ENCODE measurements around the gene KHNYN. TPM values are rescaled to one million over a fixed set of nuclear protein-coding genes. Genes with fewer than 3 reads are reported as not detected.
"Not testable (repeated sequence)": the region's sequence is repeated elsewhere in the genome, so short reads cannot be mapped to it uniquely, and the experiment has no call there.

The KHNYN gene
- polyA plus RNA-seq (2012; ENCODE audit: insufficient read depth, insufficient read length): 27.4 TPM

DNA sequence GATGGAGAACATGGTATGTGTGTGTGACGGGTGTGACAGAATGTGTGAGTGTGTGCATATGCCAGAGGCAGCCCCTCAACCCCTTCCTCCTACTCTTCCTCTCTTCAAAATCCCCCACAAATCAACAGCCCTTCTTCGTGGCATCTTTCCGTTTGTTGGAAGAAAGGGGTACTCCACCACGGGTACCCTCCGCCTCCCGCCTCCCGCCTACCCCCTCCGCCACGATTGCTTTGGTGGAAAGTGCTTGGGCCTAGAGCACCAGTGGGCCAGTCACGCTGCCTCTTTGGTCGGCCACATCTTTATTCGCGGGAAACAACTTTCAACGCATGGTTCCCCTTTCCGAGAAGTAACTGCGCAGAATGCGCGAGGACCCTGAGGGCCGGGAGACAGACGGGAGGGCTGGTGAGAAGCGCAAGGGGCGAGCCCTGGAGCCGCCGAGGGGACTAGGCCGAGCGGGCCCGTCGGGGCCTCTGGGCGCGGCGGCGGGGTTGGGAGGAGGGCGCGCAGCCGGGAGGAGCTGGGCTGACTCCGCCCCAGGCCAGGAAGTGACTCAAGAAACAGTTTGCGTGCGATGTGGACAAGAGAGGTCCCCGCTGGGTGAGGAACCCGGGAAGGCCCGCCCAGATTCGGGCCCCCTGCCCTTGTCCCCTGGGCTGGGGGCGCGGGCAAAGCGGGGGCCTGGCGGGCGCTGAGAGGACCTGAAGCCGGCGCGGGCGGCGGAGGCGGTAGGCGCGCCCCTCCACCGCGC, at the start of gene KHNYN, which contains the start of gene CBLN3:
TSS of gene KHNYN (plus strand) at position 560 of the 748 bp plus-strand sequence. CDS start 777 bp downstream, outside the sequence.
TSS of gene CBLN3 (minus strand) at position 274 of the 748 bp plus-strand sequence. CDS start 614 bp downstream, outside the sequence.
- DNase-seq (ENCODE audit: low read depth, low spot score): peak; percentile 80
- peak within 1 kb of the TSS; percentile 83 for H3K4me3 ChIP-seq (ENCODE audit: low read length)

DNA sequence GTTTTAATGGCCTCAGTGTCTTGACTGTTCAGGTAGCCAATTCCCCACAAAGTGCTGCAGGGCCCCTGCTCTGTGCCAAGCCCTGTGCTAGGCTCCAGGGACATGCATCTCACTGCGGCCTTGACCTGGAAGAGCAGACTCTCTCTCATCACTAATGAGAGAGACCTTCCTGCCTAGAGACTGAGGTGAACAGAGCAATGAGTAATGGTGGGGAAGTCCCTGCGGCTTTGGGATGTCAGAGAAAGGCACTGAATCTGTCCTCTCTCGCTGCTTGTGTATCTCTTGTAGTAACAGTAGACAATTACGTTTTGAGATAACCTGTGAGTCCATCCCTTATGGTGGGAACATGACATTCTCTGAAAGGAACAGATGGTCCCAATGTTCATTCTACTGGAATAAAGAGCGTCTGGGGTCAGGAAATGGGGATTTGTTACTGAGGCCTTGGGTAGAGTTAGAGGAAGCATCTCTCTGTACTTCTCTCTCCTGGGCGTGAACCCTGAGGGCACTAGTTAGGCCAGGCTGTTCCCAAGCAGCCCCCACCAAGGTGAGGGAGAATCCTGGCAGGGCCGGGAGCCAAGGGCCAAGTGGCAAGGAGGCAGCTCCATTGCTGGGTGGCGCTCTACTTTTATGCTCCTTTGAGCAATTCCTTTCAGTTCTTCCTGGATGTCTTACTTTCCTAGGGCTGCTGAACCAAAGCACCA, 48.2 kb upstream of the KHNYN start:
- H3K4me3 ChIP-seq (ENCODE audit: low read length): no peak overlapping the region
- DNase-seq (ENCODE audit: low read depth, low spot score): no peak

DNA sequence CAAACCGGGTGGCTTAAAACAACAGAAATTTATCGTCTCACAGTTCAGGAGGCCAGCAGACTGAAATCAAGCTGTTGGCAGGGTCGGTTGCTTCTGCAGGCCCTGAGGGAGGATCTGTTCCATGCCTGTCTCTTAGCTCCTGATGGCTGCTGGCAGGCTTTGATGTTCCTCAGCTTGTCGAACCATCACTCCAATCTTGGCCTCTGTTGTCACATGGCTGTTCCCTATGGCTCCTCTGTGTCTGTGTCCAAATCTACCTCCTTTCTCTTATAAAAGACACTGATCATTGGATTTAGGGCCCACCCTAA, 47.7 kb upstream of the KHNYN start:
- no peak overlapping the region for H3K4me3 ChIP-seq (ENCODE audit: low read length)
- no peak for DNase-seq (ENCODE audit: low read depth, low spot score)

DNA sequence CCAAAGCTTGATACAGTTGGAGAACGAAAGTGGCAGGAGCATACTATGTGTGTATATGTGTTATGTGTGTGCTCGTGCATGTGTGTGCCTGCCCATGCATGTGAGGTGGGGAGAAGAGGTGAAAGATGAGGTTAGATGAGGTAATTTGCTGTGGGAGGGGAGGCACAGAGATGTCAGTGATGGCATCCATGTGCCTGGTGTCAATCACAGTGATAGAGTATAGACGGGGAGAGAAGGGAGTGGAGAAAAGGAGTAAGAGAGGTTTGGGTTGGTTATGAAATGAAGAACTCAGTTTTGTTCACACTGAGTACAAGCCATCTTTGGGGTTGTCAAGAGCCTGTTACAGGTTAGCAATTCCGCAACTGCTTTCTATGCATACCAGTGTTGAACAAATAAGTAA, 45.6 kb upstream of the KHNYN start:
- no peak for DNase-seq (ENCODE audit: low read depth, low spot score)
- H3K4me3 ChIP-seq (ENCODE audit: low read length): no peak overlapping the region

DNA sequence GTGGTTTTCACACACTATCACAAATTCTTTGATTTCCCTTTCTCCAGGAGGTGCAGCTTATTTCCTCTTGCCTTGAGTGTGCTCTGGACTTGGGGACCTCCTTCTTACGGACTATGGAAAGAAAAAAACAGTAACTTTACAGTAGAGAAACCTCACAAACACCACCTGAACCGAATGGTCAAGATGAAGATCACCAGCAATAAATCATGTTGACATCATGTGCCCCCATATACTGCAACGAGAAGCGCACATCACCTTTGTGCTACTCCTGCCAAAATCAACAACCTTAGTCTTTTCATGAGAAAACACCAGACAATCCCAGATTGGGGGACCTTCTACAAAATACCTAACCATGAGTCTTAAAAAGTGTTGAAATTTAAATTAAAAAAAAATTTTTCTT, 44.2 kb upstream of the KHNYN start:
- no peak for DNase-seq (ENCODE audit: low read depth, low spot score)
- H3K4me3 ChIP-seq (ENCODE audit: low read length): no peak overlapping the region

DNA sequence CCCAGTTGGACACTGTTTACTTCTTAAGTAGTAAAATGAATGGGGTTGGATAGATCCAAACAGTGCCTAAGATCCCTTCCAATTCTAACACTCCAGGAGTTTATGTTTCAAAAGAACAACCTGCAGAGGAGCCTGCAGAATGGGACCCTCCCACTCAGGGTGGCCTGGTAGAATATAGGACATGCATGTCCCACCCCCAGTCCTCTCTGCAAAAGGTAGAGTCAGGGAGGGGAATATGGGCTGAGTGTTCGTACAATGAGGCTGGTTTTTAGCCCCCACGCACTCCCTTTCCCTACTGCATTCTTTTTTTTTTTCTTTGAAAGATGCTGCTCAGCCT, 42.8 kb upstream of the KHNYN start:
- H3K4me3 ChIP-seq (ENCODE audit: low read length): no peak overlapping the region
- DNase-seq (ENCODE audit: low read depth, low spot score): no peak

DNA sequence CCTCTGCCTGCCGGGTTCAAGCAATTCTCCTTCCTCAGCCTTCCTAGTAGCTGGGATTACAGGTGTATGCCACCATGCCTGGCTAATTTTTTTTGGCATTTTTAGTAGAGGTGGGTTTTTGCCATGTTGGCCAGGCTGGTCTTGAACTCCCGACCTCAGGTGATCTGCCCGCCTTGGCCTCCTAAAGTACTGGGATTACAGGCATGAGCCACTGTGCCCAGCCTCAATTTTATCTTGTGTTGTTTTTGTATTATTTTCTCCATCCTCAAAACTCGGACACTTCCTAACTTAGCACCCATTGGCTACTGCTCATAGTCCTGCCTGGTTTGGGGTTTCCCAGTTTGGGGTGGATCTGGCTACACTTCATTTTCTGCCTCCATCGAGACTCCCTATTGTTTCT, 42.2 kb upstream of the KHNYN start:
- DNase-seq (ENCODE audit: low read depth, low spot score); H3K4me3 ChIP-seq (ENCODE audit: low read length): not testable (repeated sequence)

DNA sequence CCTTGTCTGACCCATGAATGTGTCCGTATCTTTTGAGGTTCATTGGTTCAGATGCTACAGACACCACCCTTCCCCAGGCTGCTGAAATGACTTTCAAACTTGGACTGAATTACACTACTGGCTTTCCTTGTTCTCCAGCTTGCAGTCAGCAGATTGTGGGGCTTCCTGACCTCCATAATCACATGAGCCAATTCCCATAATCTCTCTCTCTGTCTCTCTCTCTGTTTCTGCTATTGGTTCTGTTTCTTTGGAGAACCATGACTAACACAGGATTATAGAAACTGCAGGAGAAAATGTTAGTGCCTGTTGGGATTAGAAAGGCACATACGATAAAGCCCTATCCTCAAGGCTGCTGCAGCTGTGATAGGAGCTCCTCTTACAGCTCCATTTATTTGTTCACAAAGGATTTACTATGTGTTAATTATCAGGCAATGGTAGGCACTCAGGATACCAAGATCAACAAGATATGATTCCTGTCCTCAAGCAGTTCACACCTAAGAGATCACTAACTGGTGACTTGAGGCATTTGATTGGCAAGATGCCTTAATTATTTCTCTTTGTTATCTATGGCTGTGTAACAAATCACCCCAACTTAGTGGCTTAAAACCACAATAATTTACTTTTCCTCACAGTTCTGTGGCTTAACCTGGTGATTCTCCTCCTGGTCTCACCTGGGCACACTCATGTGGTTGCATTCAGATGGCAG, 41.1 kb upstream of the KHNYN start:
- no peak overlapping the region for H3K4me3 ChIP-seq (ENCODE audit: low read length)
- DNase-seq (ENCODE audit: low read depth, low spot score): no peak

DNA sequence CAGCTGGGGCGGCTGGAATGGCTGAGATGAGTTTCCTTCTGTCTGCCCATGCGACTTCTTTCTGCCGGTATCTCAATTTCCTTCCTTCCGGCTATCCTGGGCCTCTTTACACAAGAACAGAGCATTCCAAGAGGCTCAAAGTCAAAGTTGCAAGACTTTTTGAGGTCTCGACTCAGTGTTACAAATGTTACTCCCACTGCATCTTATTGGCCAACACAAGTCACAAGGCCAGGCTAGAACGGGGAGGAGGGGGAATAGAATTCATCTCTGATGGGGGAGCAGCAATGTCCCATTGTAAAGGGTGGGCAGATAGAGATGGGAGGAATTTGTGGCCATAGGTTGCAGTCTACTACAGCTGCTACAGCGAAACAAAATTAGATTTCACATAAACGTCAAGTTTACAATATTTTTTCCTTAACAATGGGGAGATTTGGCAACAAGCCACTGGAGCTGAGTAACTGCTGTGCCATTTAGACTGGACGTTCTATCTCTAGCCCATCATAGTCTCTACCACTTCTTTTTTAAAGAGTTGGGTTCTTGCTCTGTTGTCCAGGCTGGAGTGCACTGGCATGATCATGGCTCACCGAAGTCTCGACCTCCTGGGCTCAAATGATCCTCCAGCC, 40.4 kb upstream of the KHNYN start:
- no peak for DNase-seq (ENCODE audit: low read depth, low spot score)

DNA sequence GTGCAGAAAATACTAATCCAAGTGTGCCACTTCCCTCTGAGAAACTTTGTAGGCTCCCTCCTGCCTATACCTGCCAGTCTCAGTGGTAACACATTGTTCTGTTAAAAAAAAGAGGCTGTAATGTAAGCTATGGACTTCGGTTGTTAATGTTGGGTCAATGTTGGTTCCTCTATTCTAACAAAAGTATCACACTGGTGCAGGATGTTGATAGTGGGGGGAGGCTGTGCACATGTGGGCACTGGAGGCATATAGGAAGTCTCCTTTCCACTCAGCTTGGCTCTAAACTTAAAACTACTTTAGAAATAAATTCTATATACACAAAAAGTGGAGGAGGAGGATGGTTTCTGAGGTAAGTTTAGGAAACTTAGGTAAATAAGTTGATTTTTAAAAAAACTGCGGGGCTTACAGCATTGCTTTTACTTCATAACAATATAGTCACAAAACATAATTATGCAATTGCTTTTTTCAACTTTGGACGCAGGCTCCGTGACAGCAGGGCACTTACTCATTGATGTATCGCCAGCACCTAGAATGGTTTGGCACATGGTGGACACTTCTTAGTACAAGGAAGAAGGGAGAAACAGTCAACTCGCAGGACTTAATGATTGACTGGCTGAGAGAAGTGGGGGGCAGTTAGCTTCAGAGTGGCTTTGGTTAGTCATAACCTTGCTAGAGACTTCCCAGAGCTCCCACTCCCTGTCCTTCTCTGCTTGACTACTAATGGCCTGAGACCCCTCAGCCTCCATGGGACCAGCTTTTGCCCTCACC, 38.9 kb upstream of the KHNYN start:
- no peak for DNase-seq (ENCODE audit: low read depth, low spot score)
- no peak overlapping the region for H3K4me3 ChIP-seq (ENCODE audit: low read length)

More for the DNA sequence above, 40.4 kb upstream of the KHNYN start:
- H3K4me3 ChIP-seq (ENCODE audit: low read length): no peak overlapping the region

DNA sequence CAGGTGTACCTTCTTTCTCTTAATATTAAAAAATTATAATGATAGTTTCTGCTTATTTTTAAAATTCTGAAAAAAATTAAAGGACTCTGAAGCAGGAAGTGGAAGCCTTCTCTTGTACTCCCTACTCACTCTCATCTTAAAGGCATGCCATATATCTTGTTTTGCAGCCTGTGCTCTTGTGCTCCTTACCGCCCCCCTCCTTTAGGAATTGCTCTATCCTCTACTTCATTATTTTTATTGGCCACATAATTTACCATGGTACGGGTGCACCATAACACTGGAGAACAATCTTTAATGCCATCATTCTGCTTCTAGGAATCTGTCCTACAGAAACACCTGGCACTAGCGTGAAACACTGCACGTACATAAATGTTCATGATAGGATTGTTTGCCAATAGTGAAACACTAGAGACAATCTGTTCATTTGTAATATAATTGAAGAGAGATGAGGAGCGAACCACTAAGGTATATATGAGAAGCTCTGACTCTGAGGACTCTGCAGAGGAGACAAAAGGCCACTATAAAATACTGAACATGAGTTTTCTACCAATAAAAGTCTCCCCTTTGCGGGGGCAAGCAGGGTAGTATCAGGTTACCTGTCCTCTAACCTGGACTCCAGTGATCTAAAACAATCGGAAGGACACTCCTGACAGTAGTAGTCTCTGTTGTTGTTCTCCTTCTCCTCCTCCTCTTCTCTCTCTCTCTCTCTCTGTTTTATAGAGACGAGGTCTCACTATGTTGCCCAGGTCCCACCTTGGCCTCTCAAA, 37.2 kb upstream of the KHNYN start:
- no peak overlapping the region for H3K4me3 ChIP-seq (ENCODE audit: low read length)
- no peak for DNase-seq (ENCODE audit: low read depth, low spot score)

DNA sequence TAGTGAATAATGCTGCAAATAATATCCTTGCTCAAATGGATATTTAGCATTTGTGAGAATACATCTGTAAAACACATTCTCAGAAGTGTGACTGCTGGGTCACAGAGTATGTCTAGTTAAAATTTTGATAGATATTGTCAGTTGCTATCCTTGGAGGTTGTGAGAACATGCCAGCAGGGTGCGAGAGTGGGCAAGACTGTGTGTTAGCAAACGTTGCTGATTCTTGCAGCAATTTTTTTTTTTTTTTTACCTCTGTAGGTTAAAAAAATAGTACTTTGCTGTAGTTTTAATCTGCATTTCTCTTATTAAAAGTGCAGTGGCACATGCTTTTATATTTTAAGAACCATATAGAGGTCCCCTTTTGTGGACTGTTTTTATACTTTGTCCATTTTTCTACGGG, 35.5 kb upstream of the KHNYN start:
- peak; percentile 21 for DNase-seq (ENCODE audit: low read depth, low spot score)
- no peak overlapping the region for H3K4me3 ChIP-seq (ENCODE audit: low read length)

DNA sequence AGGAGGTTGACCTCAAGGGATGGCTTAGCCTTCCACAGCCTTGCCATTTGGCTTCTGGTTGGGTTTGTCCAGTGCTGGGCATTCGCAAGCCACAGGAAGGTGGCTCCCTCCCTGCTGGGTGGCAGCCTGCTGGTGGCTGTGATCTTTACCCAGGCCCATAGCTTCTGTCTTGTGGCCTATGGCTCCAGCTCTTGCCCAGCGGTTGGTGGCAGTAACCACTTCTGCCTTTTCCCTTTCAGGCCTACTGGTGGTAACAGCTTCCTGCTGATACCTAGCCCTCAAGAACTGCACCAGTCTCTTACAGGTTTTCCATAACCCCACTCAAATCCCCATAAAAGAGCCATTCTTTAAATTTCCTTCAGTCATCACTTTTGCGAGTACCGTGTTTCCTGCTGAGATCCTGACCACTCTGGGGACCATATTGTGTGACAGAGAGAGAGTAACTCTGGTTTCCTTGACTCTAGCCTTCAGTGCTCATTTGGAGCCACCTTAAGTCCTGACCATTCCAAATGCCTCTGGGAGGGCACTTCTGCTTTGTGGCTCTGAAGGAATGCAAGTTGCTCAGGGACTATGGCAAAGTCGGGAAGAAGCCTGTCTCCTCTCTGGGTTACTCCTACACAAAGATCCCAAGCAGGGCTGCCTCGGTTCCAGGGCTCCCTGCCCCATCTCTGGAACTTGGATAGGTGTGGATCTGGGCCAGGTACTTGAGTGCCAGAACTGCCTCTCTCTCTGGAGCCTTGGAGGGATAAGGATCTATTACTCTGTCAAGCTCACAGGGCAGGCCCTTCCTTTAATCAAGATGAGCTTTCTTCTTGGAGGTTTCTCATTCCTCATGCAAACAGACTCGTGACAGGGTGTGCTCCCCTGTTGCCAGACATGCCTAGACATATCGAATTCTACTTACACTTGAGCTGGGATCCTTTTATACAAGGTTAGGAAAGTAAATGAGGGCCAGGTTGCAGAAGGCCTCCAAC, 33.9 kb upstream of the KHNYN start:
- no peak overlapping the region for H3K4me3 ChIP-seq (ENCODE audit: low read length)
- DNase-seq (ENCODE audit: low read depth, low spot score): no peak

DNA sequence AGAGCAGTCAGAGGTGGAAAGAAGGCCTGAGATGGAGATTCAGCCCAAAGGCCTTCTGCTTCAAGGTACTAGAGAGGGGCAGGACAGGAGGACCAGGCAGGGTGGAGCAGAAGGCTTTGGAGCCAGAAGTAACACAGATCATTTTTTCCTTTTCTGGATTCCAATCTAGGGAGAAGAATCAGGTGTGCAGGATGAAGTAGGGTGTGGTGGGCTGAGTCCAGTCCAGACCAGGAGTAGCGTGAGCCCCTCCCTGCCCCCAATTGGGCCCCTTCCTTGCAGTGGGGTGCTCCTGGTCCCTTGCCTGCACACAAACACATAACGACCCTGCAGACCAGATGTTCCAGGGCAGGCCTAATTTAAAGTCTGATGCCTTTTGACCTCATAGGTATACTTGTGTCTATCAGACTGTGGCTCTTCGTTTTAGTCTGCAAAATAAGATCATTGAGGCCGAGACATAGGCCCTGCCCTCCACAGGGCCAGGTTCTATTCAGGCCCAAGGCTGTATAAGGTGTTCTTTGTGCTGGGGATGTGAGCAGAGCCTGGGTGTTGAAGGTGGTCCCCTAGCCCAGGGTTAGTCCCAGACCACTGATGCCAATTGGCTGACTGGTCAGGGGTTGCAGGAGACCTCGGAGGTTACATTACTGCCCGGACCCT, 32.0 kb upstream of the KHNYN start:
- DNase-seq (ENCODE audit: low read depth, low spot score): no peak
- no peak overlapping the region for H3K4me3 ChIP-seq (ENCODE audit: low read length)

DNA sequence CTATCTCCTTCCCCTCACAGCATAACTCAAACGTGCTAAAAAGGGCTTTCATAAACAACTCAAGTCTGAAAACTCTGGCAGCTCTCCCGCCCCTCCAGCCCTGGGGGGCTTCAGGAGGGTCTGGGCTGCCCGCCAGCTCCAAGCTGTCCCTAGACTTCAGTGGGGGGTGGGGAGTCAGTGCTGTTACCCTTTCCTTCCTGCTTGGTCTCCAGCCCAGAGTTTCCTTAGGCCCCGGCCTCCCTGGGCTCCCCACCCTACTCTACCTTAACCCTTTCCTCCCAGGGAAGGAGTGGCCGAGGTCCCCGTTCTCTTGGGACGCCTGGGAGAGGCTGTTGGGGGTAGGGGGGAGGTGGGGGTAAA, 31.5 kb upstream of the KHNYN start:
- H3K4me3 ChIP-seq (ENCODE audit: low read length): no peak overlapping the region
- no peak for DNase-seq (ENCODE audit: low read depth, low spot score)

DNA sequence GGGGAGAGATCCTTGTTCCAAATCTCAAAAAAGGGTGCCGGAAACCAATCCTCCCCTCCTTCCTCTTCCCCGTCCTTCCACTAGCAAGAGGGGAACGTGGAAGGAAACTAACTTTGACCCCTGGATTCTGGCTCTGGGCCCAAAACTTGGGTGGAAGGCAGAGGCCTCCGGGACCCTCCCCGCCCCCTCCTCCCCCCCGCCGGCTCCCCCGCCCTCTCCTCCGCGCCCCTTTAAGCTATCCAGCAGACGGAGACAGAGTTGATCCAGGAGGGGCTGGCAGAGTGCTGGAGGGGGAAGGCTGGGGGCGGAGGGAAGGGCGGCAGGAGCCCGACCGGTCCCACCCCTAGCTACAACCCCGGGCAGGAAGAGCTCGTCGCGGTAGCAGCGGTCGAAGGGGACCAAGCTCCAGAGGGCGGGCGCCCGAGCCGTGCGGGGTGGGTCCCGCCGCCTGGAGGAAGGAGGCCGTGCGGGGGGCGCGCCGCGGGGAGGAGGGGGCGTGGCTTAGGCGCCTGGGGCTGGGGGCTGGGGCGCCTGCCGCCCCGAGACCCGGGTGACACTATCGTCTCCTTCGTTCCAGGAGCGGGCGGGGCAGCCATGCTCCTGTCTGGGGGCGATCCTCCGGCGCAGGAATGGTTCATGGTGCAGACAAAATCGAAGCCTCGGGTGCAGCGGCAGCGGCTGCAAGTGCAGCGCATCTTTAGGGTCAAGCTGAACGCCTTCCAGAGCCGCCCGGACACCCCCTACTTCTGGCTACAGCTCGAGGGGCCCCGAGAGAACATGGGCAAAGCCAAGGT, 30.9 kb upstream of the KHNYN start, which contains the start of gene NYNRIN:
TSS of gene NYNRIN (plus strand) at position 351 of the 794 bp plus-strand sequence. CDS start at position 595, 244 bp downstream.
- DNase-seq (ENCODE audit: low read depth, low spot score): no peak
- no peak within 1 kb of the TSS for H3K4me3 ChIP-seq (ENCODE audit: low read length)
